Measurements from ENCODE around the gene TP63.
"Not testable (repeated sequence)": the region's sequence is repeated elsewhere in the genome, so short reads cannot be mapped to it uniquely, and the experiment has no call there.

Gene TP63

GRCh38 chr3:189727158-189727557 is 96.0 kb downstream of the TP63 start:
- DNase-seq (ENCODE audit: low spot score), result no peak

- DNase-seq (ENCODE audit: low spot score), result no peak
Measured at GRCh38 chr3:189727898-189728297, 96.7 kb downstream of the TP63 start.

- DNase-seq (ENCODE audit: low spot score), result no peak
Measured at GRCh38 chr3:189728915-189729314, 97.7 kb downstream of the TP63 start.

- DNase-seq (ENCODE audit: low spot score), result no peak
Measured at GRCh38 chr3:189734061-189734460, 102.9 kb downstream of the TP63 start.

- DNase-seq (ENCODE audit: low spot score), result no peak
Measured at GRCh38 chr3:189735913-189736312, 104.7 kb downstream of the TP63 start.

GRCh38 chr3:189737071-189737470 is 105.9 kb downstream of the TP63 start:
- no peak for DNase-seq (ENCODE audit: low spot score)

- DNase-seq (ENCODE audit: low spot score), result no peak
Measured at GRCh38 chr3:189737619-189738018, 106.4 kb downstream of the TP63 start.

- no peak for DNase-seq (ENCODE audit: low spot score)
Measured at GRCh38 chr3:189739378-189739777, 108.2 kb downstream of the TP63 start.

- no peak for DNase-seq (ENCODE audit: low spot score)
Measured at GRCh38 chr3:189740156-189740555, 109.0 kb downstream of the TP63 start.

GRCh38 chr3:189744235-189744634 is 113.0 kb downstream of the TP63 start:
- no peak for DNase-seq (ENCODE audit: low spot score)

- DNase-seq (ENCODE audit: low spot score), result no peak
Measured at GRCh38 chr3:189745622-189746021, 114.4 kb downstream of the TP63 start.

- no peak for DNase-seq (ENCODE audit: low spot score)
Measured at GRCh38 chr3:189748046-189748445, 116.9 kb downstream of the TP63 start.

GRCh38 chr3:189750972-189751371 is 119.8 kb downstream of the TP63 start:
- not testable (repeated sequence) for DNase-seq (ENCODE audit: low spot score)

GRCh38 chr3:189754356-189754755 is 123.2 kb downstream of the TP63 start:
- no peak for DNase-seq (ENCODE audit: low spot score)

- no peak for DNase-seq (ENCODE audit: low spot score)
Measured at GRCh38 chr3:189756582-189757078, 125.4 kb downstream of the TP63 start.

GRCh38 chr3:189758186-189758585 is 127.0 kb downstream of the TP63 start:
- no peak for DNase-seq (ENCODE audit: low spot score)

- no peak for DNase-seq (ENCODE audit: low spot score)
Measured at GRCh38 chr3:189766416-189766815, 135.2 kb downstream of the TP63 start.

- no peak for DNase-seq (ENCODE audit: low spot score)
Measured at GRCh38 chr3:189771842-189772450, 140.8 kb downstream of the TP63 start.

GRCh38 chr3:189772584-189772983 is 141.4 kb downstream of the TP63 start:
- no peak for DNase-seq (ENCODE audit: low spot score)

GRCh38 chr3:189773056-189773455 is 141.9 kb downstream of the TP63 start:
- DNase-seq (ENCODE audit: low spot score), result no peak

GRCh38 chr3:189776149-189776824 is 145.1 kb downstream of the TP63 start:
- DNase-seq (ENCODE audit: low spot score), result no peak

- no peak for DNase-seq (ENCODE audit: low spot score)
Measured at GRCh38 chr3:189778340-189778950, 147.3 kb downstream of the TP63 start.

GRCh38 chr3:189779166-189779565 is 148.0 kb downstream of the TP63 start:
- DNase-seq (ENCODE audit: low spot score), result no peak
